HepG2 (cell line): ENCODE measurements around the gene NPB. TPM values are rescaled to one million over a fixed set of nuclear protein-coding genes. Genes with fewer than 3 reads are reported as not detected.

Source experiments
- AHDC1 ChIP-seq: sonication (generic); formaldehyde crosslinking; IDR thresholded peaks from 2 replicates; pipeline ENCODE4 v1.5.1; 2020; ENCODE audit warnings: mild to moderate bottlenecking, missing genetic modification reagents, borderline replicate concordance
- ATRX ChIP-seq: sonication (generic); formaldehyde crosslinking; IDR thresholded peaks from 2 replicates; pipeline ENCODE4 v1.4.0; 2020; ENCODE audit warnings: missing genetic modification reagents, borderline replicate concordance
- ELF4 ChIP-seq: sonication (generic); formaldehyde crosslinking; IDR thresholded peaks from 2 replicates; pipeline ENCODE4 v1.5.0; 2020; ENCODE audit warnings: missing genetic modification reagents, mild to moderate bottlenecking, moderate library complexity, borderline replicate concordance
- GATA4 ChIP-seq: sonication (generic); IDR thresholded peaks from 2 replicates; pipeline ENCODE4 v1.6.1; 2016; ENCODE audit warnings: antibody characterized with exemption, low read depth, borderline replicate concordance
- GPN1 ChIP-seq: sonication (generic); formaldehyde crosslinking; IDR thresholded peaks from 2 replicates; pipeline ENCODE4 v1.5.1; 2020; ENCODE audit warnings: missing genetic modification reagents, borderline replicate concordance
- IKZF1 ChIP-seq: fragments of 450-650 bp; IDR thresholded peaks from 2 replicates; pipeline ENCODE4 v1.7.1; 2016
- MIER2 ChIP-seq: IDR thresholded peaks from 2 replicates; pipeline ENCODE4 v1.6.1; 2016; ENCODE audit warnings: missing biosample characterization, missing genetic modification reagents
- POGZ ChIP-seq: sonication (generic); formaldehyde crosslinking; IDR thresholded peaks from 2 replicates; pipeline ENCODE4 v1.4.0; 2020; ENCODE audit warnings: mild to moderate bottlenecking, missing genetic modification reagents
- SCMH1 ChIP-seq: sonication (generic); formaldehyde crosslinking; IDR thresholded peaks from 2 replicates; pipeline ENCODE4 v1.9.0; 2021; ENCODE audit warnings: missing genetic modification reagents, mild to moderate bottlenecking, borderline replicate concordance
- SP140L ChIP-seq: sonication (generic); formaldehyde crosslinking; IDR thresholded peaks from 2 replicates; pipeline ENCODE4 v1.4.0; 2020; ENCODE audit warnings: missing genetic modification reagents, borderline replicate concordance
- SP4 ChIP-seq: sonication (generic); formaldehyde crosslinking; IDR thresholded peaks from 2 replicates; pipeline ENCODE4 v1.8.1; 2023; ENCODE audit warnings: mild to moderate bottlenecking, missing genetic modification reagents
- TEAD2 ChIP-seq: sonication (generic); formaldehyde crosslinking; IDR thresholded peaks from 2 replicates; pipeline ENCODE4 v1.9.0; 2021; ENCODE audit warnings: missing genetic modification reagents
- ZBTB1 ChIP-seq: sonication (generic); formaldehyde crosslinking; IDR thresholded peaks from 2 replicates; pipeline ENCODE4 v1.4.0; 2020; ENCODE audit warnings: missing genetic modification reagents, borderline replicate concordance
- ZBTB10 ChIP-seq: sonication (generic); formaldehyde crosslinking; IDR thresholded peaks from 2 replicates; pipeline ENCODE4 v1.4.0; 2020; ENCODE audit warnings: missing genetic modification reagents, borderline replicate concordance
- ZBTB44 ChIP-seq: sonication (generic); formaldehyde crosslinking; IDR thresholded peaks from 2 replicates; pipeline ENCODE4 v1.4.0; 2020; ENCODE audit warnings: missing genetic modification reagents
- ZNF224 ChIP-seq: sonication (generic); formaldehyde crosslinking; IDR thresholded peaks from 2 replicates; pipeline ENCODE4 v1.5.0; 2020; ENCODE audit warnings: mild to moderate bottlenecking, missing genetic modification reagents
- ZNF337 ChIP-seq: sonication (generic); formaldehyde crosslinking; IDR thresholded peaks from 2 replicates; pipeline ENCODE4 v1.5.1; 2020; ENCODE audit warnings: missing genetic modification reagents, low read depth, mild to moderate bottlenecking, borderline replicate concordance
- ZNF510 ChIP-seq: sonication (generic); formaldehyde crosslinking; IDR thresholded peaks from 2 replicates; pipeline ENCODE4 v1.4.0; 2020; ENCODE audit warnings: low read depth, mild to moderate bottlenecking, missing genetic modification reagents
- ZNF607 ChIP-seq: sonication (generic); formaldehyde crosslinking; IDR thresholded peaks from 2 replicates; pipeline ENCODE4 v1.5.1; 2020; ENCODE audit warnings: missing genetic modification reagents, mild to moderate bottlenecking, borderline replicate concordance
- ZNF616 ChIP-seq: sonication (generic); formaldehyde crosslinking; IDR thresholded peaks from 2 replicates; pipeline ENCODE4 v1.5.0; 2020; ENCODE audit warnings: low read depth, mild to moderate bottlenecking, missing genetic modification reagents
- polyA plus RNA-seq, 8 experiments: library from polyadenylated mRNA; depleted of rRNA in 3 of 8; stranded (reverse) in 7 of 8; unstranded in 1 of 8; fragments of >200 nt; fragmentation: Illumina TruSeq in 4 of 8; extraction: Trizol in 4 of 8; gene quantifications; 2 replicates each; pipeline versions ENCODE4 v1.2.1 to v1.2.3, GENCODE V29; 2011 to 2016; ENCODE audit warnings: low read depth in 4 of 8, missing spikeins in 1 of 8, mixed read lengths in 1 of 8; ENCODE audit not compliant: insufficient read depth in 1 of 8
- total RNA-seq, 5 experiments: library from RNA; depleted of rRNA; stranded (reverse); fragments of >200 nt; fragmentation: Illumina TruSeq; extraction: Trizol; gene quantifications; 2 replicates each; pipeline ENCODE4 v1.2.3, GENCODE V29; 2016; ENCODE audit warnings: low read depth in 1 of 5

NPB gene
- total and polyA plus RNA-seq, 2 of the 13 experiments (the other 11 are each of a cell fraction or from before 2014, with no cell fraction given) = 0.11 to 0.93 TPM

GRCh38 chr17:81902653-81903414, 796 bp downstream of the NPB start (continued):
- TF ChIP-seq ZBTB10 (CRISPR knock-in tag) (peak; percentile 13; the same call in 1 of the 2 replicates), ZNF337 (CRISPR knock-in tag) (no peak), ZNF607 (CRISPR knock-in tag) (peak; percentile 69; the same call in 1 of the 2 replicates), GPN1 (CRISPR knock-in tag) (no peak), IKZF1 (no peak), ATRX (no peak), SP4 (CRISPR knock-in tag) (no peak), AHDC1 (CRISPR knock-in tag) (no peak), ZNF224 (CRISPR knock-in tag) (peak; percentile 61; the same call in 1 of the 2 replicates), SP140L (CRISPR knock-in tag) (no peak), GATA4 (0 out of 2 replicates have a peak, but pooled peaks have one; percentile 19), POGZ (CRISPR knock-in tag) (no peak), MIER2 (CRISPR knock-in tag) (no peak), ZNF616 (no peak), SCMH1 (no peak), ELF4 (no peak), ZNF510 (CRISPR knock-in tag) (no peak), TEAD2 (CRISPR knock-in tag) (no peak), ZBTB1 (CRISPR knock-in tag) (no peak), ZBTB44 (CRISPR knock-in tag) (no peak)
